ENCODE data around the gene PIP.
"Not testable (repeated sequence)": the region's sequence is repeated elsewhere in the genome, so short reads cannot be mapped to it uniquely, and the experiment has no call there.

Gene PIP

DNA sequence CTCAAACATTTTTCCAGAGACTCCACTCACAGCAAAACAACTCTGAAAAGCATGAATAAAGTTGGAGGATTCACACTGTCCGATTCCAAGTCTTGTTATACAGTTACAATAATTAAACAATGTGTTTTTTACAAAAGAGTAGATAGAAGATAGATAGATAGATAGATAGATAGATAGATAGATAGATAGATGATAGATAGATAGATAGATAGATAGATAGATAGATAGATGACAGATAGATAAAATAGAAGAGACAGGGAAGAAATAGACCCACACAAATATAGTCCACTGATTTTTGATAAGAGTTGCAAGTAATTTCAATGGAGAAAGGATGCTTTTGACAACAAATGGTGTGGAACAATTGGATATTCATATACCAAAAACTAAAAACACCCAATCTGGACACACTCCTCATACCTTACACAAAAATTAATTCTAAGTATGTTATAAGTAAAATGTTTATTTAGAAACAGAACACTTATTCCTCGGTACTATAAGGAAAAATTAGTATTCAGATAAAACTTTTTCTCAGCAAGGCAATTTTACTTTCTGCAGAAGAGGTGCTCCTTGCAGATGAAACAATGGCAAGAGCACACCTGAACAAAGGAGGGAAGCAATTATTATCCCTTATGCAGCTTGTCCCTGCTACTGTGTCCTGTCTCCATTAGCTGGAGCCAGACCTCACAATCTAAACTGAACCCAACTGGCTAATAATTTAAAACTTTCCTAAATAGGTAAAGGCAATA, 45.7 kb downstream of the PIP start:
- DNase-seq (ENCODE audit: low read depth) = no peak

DNA sequence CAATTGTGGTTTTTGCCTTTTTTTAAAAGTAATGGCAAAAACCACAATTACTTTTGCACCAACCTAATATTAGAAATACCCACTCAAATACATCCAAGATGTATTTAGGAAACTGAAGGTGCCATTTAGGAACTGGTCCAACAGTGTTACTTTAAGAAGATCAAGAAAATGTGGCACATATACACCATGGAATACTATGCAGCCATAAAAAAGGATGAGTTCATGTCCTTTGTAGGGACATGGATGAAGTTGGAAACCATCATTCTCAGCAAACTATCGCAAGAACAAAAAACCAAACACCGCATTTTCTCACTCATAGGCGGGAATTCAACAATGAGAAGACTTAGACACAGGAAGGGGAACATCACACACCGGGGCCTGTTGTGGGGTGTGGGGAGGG, 48.9 kb downstream of the PIP start:
- DNase-seq (ENCODE audit: low read depth) = not testable (repeated sequence)

DNA sequence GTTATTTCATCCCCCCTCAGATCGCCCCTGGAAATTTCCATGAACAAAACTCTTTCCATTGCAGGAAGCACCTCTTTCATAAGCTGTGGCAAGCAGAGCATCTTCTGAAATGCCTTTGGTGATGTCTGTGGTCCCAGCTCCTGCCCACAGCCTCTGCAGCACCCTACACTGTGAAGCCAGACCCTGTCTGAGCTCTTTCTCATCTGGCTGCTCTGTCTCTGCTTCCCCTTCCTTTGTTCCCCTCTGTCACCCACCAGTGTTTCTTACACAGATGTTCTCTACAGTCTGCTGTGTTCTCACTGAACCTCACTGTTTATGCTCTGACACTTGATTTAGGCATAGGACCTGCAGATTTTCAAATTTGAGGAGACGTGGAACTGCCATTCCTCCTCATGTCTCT, 49.5 kb downstream of the PIP start:
- DNase-seq (ENCODE audit: low read depth) = no peak

DNA sequence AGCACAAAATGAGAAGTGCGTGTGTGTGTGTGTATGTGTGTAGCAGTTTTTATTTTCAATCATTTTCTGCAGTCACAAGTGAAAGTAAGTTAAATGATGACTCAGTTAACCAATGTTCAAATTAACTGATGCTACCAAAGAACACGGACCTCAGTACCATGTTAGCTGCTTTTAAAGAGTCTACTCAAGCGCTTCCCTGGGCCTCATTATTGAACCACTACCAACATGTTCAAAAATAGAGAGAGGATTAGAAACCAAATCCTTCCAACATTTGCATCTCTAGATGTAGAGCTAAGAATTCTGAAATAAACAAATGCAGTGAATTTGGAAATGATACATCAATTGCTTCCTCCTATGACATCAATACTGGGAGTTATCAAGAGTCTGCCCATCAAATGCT, 51.1 kb downstream of the PIP start, which contains the start of gene TAS2R39:
Gene TAS2R39, plus strand, starts transcription at position 396 of the 400 bp plus-strand sequence. Its CDS starts 0 bp downstream, at position 396.
- no peak for DNase-seq (ENCODE audit: low read depth)

DNA sequence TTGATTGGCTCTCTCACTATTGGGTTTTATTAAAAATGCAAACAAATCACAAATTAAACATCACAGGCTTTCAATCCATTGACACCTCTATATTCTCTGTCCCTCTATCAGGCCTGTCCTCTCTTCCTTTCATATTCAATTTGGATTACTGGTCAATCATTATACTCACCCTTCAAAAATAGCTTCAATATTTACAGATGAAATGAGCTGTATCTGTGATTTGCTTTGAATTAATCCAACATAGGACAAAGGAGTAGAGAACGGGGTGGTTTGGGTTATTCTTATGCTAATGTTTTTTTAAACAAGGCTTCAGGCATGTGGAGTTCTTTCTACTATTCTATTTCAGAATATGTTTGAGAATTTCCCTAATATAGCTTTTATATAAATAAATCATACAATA, 53.7 kb downstream of the PIP start:
- DNase-seq (ENCODE audit: low read depth) = no peak

DNA sequence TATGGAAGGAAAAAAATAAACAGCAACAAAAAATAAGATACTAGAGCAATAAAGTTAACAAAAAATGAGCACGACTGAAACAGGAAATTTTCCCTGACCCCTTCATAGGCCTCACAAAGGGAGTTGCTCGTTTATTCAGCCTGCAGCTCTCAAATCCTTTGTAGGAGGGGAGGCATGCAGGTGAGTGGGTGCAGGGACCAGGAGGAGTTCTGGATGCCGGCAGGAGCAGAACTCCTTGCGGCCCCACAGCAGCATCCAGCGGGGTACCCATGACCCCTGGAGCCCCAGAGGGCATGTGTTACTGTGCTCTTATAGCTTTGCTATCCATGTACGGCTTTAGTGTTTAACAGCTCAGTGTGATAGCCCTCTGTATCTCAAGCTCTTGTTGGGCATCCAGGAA, 57.1 kb downstream of the PIP start:
- DNase-seq (ENCODE audit: low read depth) = no peak

All from HS-5 (cell line).